MM.1S (cell line): ENCODE measurements around the gene ALG9.

Source experiments
- EZH2 ChIP-seq: fragments of 300-600 bp; sonication (generic); optimal IDR thresholded peaks from 2 replicates; pipeline ENCODE3; 2017; ENCODE audit warnings: low read depth, mild to moderate bottlenecking, antibody characterized with exemption, low read length, mixed read lengths
- EZH2phosphoT487 ChIP-seq: fragments of 300-600 bp; sonication (generic); IDR thresholded peaks from 2 replicates; pipeline ENCODE4 v1.6.1; 2018; ENCODE audit warnings: antibody characterized with exemption, low read length
- TF ChIP-seq, protein P1 (sequence below): fragments of 300-600 bp; sonication (generic); IDR thresholded peaks from 2 replicates; pipeline ENCODE4 v1.5.1; 2016; ENCODE audit warnings: antibody characterized with exemption, low read length, mixed read lengths

DNA sequence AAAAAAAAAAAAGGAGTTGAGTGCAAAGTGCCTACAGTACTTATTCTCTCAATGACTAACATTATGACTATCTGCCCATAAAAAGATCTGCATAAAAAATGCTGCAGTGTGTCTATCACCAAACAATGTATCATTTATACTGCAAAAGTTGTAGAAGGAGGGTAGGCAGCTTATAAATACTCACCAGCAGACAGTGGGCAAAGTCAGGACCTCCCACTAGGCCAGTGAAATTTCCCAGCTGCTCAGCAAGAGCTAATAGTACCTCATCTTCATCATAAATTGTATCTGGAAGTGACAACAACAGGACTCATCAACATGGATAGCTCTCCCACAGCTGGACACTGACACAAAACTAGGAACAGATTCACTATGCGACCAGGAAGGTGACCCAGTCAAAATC lies 106.8 kb downstream of the ALG9 start:
- TF ChIP-seq EZH2phosphoT487 (no peak), EZH2 (no peak)
- TF ChIP-seq, protein P1, sequence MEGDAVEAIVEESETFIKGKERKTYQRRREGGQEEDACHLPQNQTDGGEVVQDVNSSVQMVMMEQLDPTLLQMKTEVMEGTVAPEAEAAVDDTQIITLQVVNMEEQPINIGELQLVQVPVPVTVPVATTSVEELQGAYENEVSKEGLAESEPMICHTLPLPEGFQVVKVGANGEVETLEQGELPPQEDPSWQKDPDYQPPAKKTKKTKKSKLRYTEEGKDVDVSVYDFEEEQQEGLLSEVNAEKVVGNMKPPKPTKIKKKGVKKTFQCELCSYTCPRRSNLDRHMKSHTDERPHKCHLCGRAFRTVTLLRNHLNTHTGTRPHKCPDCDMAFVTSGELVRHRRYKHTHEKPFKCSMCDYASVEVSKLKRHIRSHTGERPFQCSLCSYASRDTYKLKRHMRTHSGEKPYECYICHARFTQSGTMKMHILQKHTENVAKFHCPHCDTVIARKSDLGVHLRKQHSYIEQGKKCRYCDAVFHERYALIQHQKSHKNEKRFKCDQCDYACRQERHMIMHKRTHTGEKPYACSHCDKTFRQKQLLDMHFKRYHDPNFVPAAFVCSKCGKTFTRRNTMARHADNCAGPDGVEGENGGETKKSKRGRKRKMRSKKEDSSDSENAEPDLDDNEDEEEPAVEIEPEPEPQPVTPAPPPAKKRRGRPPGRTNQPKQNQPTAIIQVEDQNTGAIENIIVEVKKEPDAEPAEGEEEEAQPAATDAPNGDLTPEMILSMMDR = no peak
